ENCODE data around the gene SQOR.

Gene SQOR

GRCh38 chr15:45704329-45705249 is 69.8 kb downstream of the SQOR start:
- DNase-seq (ENCODE audit: low read depth in 2 of 3, low spot score in 1 of 3): peak in 1 of 3 donors; percentile 5

- peak; percentile 26 to 68 (median 67) for DNase-seq (ENCODE audit: low read depth in 2 of 3, low spot score in 1 of 3)
Observed at GRCh38 chr15:45705510-45706473, 71.0 kb downstream of the SQOR start.

DNA sequence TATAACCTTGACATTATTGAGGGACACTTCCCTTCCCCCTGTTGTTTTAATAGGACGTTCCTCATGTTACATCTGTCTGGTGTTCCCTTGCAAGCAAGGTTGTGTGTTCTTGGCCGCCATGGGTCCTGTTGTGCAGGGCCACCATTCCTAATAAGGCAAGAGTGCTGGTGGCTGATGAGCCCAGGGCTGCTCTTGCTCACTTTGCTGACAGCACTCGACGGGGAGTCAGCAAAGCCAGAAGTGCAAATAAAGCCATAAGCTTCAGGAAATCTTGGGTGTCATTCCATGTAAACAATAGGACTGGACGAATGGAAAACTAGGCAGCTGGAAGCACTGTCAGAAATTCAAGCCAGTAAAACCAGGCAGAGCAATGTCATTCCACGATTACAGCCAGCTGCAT is 75.8 kb downstream of the SQOR start:
- DNase-seq (ENCODE audit: low read depth in 2 of 3, low spot score in 1 of 3): no peak

DNA sequence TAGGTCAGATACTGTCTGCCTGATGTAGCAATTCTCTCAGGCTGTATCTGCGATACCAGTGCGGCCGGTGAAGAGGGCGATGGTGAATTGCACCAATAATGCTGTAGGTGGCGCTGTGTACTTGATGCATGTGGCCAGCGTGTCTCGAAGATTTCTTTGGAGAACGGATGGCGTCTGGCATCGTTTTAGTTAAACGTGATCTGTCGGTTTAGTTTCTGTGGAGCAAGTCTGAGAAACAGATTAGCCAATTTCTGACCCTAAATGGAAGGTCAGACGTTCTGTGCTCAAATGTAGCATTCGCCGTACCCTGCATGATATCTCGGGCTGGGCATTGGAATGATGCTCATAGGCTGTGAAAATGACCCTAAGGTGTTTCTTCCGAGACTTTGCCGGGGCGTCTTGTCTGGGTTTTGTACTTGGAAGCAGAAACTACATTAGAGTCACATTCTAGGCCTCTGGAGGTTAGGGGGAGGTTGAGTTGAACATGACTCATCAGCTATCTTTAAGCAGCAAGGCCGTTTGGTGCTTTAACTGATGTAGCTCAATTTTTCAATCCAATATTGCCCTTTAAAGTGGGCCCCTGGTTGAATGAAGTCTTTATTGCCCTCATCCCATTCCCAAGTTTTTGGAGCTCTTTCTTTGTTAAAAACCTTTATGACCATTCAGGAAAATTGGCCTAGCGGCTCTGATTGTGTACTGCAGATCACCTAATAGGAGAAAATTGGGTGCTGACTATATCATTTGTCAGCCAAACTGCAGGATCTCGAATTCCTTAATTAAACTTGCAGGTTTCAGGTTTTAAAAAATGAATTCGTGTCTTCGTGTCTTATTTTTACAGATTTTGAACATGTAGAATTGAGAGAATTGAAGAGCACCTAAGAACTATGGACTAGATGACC is 80.0 kb downstream of the SQOR start:
- peak; percentile 30 to 59 (median 31) for DNase-seq (ENCODE audit: low read depth in 2 of 3, low spot score in 1 of 3)

DNA sequence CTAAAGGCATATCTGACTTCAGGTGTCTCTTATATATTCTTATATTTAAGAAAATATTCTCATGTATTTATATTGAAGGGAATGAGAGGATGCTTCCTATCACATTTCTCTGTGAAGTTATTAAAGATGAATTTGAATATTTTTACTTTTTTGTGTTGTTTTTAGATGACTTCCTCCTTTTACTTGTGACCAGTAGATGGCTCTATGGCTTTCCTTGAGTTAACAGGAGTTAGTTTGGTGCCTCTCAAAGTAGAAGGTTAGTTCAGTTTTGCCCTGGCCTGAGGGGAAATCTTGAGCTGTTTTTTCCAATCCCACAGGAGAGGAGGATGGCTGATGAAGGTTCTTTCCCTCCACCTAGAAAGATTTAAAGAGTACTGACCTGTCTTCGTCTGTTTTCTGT is 80.7 kb downstream of the SQOR start:
- DNase-seq (ENCODE audit: low read depth in 2 of 3, low spot score in 1 of 3): no peak

DNA sequence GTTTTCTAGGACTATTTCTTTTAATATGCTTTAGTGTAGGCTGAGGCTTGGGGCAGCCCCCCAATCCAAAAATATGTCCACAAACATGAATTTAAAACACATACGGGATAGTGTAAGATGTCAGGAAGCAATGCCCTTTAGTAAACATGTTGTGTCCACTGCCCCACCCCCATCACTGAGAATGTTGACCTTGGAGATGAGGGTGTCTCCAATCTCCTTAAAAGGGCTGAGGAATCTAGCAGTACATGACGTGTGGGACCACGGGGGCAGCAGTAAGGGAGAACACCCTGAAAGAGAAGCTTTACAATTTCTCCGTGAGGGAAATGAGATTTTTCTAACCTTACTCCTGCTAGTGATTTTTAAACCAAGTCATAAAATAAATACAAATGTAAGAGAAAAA is 84.7 kb downstream of the SQOR start:
- DNase-seq (ENCODE audit: low read depth in 2 of 3, low spot score in 1 of 3): no peak

- DNase-seq (ENCODE audit: low read depth in 2 of 3, low spot score in 1 of 3): no peak
Observed at GRCh38 chr15:45720183-45720582, 85.4 kb downstream of the SQOR start.

DNA sequence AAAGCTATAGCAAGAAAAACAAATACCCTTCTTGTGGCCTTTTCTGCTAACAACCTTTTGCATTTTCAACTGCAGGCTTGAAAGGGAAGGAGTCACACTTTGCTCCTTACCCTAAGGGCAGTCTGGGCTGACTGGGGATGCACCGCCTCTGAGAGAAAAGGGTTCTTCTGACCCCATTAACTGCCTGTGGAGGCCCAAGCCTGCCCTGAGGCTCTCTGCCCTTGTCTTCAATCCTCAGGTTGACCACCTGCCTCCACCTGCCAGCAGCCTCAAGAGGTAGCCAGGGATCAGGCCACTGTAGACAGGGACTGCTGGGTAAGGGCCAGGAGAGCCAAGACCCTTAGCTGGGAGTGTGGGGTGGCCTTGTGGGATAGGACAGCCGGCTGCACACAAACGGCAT is 93.8 kb downstream of the SQOR start:
- DNase-seq (ENCODE audit: low read depth in 2 of 3, low spot score in 1 of 3): no peak

DNA sequence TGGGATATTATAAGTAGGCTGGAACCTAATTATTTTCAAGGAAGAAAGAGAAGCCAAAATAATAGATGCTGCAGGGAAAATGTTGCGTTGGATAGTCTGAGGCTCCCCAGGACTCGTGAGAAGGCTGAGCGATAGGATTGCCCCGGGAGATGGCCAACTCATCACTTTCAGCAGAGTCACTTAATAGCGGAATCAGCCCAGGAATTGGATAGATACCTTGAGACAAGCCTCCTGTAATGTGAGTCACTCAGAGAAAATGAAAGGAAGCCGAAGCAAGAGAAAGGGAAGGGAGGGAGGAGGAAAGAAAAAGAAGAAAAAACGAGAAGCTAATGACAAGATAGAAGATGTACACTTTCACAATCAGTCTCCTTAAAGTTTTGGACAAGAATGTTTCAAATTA is 94.3 kb downstream of the SQOR start:
- no peak for DNase-seq (ENCODE audit: low read depth in 2 of 3, low spot score in 1 of 3)

DNA sequence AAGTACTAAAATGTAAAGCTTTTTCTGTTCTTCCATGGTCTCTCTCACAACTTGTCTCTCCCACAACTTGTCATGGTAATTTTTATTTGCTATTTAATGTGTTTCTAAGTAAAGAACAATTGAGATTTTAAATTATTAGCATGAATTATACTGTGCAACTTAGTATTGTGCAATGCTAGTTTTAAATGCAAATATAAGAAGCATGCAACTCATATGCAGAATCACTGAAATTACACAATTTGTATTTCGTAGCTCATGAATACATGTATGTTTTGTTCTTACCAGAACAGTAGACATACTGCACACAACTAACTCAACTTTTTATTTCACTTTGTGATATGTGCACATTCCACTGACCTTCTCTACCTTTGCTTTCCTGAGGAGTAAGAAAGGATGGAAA is 96.5 kb downstream of the SQOR start:
- no peak for DNase-seq (ENCODE audit: low read depth in 2 of 3, low spot score in 1 of 3)

GRCh38 chr15:45732662-45733061 is 97.8 kb downstream of the SQOR start:
- no peak for DNase-seq (ENCODE audit: low read depth in 2 of 3, low spot score in 1 of 3)

- DNase-seq (ENCODE audit: low read depth in 2 of 3, low spot score in 1 of 3): no peak
Observed at GRCh38 chr15:45734260-45734711, 99.5 kb downstream of the SQOR start.
